Putamen (tissue), 1 donor: Measurements from ENCODE around the gene CSNK1A1.
A peak's percentile ranks its signal among the peaks of the same experiment; 100 is the strongest.
"Not testable (repeated sequence)": the region's sequence is repeated elsewhere in the genome, so short reads cannot be mapped to it uniquely, and the experiment has no call there.

Experiments used
- DNase-seq: peaks from one replicate; pipeline ENCODE4 v3.0.0-alpha.2; 2016; ENCODE audit warnings: low spot score

CSNK1A1 gene

DNA sequence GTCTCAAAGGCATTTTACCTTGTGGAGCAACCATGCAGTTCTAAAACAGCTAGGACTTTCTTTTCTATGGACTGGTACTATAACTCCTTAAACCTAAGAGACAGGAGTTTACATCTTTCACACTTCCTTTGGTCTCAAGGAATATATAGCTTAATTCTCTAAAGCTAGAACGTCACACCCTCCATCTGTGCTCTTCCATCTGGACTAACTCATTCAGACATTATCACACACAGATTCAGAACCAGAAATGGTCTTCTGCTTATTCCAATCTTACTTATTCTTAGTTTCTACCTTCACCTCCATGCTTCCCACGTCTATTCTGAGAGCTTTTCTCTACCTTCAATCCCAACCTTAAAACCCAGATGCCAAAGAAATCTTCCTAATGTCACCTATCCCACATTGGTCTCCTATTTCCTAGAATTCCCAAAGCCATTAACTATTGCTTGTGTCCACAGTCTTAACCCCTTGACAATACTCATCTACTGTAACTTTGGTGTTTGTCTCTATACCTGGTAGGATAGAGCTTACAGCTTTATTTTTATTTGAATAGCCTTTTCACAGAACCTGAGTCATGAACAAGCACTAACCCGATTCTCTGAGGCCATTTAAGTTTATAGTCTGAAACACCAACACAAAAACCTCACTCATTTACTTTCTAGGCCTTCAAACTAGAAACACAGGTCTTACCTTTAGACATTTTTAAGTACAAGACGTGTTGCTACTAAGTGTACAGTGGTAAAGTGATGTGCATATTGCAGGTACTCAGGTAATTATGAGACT, 22.8 kb downstream of the CSNK1A1 start:
- no peak for DNase-seq

DNA sequence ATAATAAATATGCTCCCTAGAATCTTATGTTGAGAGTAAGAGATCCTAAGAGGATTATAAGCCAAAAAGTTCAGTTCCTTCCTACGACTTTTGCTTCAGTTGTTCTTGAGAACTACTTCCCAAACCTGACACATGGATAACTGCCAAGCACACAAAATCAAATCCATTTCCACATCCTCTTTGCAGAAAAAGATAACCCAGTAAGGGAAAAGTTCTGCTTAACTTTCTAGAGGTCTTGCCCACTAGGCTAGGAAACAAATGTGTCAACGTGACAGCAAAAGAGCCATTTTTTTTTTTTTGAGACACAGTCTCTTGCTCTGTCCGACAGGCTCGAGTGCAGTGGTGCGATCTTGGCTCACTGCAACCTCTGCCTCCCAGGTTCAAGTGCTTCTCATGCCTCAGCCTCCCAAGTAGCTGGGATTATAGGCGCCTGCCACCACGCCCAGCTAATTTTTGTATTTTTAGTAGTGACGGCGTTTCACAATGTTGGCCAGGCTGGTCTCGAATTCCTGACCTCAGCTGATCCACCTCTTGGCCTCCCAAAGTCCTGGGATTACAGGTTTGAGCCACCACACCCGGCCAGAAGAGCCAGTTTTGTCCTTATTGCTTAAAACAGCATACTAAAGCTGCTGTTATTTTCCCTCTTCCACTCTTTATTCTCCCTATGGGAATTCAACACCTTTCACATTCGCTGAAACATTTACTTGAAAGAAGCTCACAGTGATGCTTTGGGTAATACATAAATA, 24.2 kb downstream of the CSNK1A1 start:
- no peak for DNase-seq

DNA sequence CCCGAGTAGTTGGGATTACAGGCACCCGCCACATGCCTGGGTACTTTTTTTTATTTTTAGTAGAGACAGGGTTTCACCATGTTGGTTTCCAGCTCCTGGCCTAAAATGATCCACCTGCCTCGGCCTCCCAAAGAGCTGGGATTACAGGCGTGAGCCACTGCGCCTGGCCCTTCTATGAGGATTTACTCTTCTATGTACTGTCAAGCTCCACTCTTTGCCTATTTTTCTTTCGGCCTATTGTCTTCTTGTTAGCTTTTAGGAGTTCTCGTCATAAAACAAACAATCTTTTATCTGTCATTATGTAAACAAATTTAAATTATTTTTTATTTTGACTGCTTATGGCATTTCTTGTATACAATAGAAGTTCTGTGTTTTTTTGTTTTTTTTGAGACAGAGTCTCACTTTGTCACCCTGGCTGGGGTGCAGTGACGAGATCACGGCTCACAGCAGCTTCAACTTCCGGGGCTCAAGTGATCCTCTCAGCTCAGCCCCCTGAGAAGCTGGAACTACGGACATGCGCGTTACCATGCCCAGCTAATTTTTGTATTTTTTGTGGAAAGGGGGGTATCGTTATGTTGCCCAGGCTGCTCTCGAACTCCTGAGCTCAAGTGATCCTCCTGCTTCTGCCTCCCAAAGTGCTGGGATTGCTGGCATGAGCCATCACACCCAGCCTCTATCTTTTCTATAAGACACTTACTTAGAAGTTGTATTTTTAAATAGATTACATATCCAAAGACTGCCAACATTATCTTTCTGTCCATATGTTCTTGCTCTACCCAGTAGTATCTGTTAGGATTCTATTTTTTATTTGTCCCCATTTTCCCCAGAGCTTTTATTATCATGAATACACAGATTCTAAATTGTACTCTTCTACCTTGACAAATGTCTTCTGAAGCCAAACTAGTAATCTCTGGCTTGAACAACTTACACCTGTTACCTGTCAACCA, 29.2 kb downstream of the CSNK1A1 start:
- peak; percentile 17 for DNase-seq

DNA sequence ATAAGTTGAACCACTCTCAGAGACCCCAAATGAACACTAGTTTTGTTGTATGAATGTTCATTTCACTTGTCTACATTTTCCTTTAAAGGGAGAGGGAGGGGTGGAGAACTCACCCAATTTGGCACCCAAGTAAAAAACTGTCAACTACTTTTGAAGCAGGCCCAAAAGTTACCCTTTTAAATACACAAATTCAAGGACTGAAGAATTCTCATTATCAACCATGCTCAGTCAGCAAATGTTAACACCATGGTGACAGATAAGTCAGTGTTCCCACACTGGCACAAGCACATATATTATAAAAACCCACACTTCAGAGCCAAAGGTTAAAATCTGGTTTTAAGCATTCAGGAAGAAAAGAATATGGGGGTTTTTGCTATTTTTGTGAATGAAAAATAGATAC, 31.6 kb downstream of the CSNK1A1 start:
- DNase-seq = no peak

DNA sequence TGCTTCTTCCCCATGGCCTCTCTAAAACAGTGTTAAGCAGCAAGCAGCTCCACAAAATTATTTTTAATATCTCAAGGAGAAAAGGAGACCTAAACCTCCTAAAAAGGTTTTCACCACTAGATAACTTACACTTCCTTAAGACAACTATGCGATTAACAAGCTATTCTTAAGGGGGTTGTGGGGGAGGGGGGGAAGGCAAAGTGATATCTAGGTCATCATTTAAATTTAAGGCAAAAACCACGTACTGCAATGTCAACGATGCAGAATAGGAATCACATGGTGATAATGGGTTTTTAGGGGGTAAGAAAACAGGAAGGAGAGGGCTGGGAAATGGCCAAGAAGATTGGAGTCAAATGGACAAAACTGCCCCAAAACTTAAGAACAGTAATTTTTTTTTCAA, 32.6 kb downstream of the CSNK1A1 start:
- DNase-seq = no peak

DNA sequence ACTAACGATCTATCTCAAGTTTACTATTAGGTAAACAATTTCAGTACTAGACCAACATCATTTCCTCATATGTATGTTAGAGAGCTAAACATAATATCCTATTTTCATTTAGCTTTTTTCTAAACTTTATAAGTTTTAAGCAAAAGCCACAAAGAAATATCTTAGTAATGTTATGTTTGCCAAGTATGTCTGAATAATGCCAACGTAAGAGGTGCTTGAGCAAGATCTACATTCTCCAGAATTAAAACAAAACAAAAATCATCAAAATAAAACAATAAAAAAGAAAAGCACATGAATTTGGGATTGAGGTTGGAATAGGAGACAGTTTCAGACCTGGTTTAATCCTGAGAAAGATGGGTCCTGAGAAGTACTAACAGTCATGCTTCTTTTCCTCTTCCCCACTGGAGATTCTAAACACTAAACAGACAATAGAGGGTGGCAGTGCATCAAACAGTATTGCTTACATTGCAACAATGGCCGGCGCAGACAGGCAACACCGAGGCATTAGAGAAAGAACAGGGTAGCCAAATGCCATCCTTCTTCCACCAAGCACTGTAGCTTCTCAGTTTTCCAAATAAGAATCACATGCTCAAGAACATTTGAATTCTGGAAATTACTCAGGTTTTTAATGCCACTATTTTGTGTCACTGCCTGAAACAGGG, 33.6 kb downstream of the CSNK1A1 start:
- DNase-seq = peak; percentile 45

DNA sequence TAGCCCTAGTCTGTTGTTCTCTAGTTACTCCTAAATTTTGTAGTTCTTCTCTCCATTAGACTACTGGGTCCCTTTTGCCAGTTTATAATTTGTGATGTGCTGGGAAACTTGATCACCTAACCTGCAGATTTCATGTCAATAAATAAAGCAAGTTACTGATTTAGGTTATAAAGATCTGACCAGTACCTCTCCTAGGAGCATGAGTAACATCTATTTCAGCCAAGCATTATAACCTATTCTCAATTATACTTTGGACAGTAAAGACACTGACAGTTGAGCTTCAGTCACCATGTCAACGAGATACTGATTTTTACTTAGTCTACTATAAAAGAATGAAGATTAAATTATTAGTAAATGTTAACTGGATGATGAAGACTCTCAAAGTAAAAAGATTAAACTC, 36.7 kb downstream of the CSNK1A1 start:
- no peak for DNase-seq

DNA sequence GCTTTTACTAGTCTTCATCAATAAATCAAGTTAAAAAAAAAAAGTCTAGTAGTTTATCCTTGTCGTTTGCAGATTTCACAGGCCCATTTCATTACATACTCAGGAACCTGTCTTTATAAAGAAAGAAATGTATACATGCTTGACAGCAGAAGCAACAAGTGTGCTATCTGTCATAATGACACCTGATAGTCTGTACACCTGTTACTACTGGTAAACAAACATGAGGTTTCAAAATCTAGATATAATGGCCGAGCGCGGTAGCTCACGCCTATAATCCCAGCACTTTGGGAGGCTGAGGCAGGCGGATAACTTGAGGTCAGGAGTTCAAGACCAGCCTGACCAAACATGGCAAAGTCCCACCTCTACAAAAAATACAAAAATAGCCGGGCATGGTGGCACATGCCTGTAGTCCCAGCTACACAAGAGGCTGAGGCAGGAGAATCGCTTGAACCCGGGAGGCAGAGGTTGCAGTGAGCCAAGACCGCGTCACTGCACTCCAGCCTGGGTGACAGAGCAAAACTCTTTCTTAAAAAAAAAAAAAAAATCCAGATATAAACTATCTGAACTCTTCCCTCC, 37.8 kb downstream of the CSNK1A1 start:
- not testable (repeated sequence) for DNase-seq

DNA sequence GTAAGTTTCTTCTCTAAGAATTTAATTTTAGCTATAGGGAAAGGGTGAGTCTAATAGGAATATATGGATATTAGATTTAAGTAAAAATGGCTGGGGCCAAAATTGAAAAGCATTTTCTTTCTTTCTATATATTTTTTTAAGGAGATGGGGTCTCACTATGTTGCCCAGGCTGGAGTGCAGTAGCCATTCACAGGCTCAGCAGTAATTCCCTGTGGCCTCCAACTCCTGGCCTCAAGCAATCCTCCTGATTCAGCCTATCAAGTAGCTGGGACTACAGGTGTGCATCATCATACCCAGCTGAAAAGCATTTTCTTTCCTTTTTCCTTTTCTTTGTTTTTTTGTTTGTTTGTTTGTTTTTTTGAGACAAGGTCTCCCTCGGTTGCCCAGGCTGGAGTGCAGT, 41.1 kb downstream of the CSNK1A1 start:
- no peak for DNase-seq

DNA sequence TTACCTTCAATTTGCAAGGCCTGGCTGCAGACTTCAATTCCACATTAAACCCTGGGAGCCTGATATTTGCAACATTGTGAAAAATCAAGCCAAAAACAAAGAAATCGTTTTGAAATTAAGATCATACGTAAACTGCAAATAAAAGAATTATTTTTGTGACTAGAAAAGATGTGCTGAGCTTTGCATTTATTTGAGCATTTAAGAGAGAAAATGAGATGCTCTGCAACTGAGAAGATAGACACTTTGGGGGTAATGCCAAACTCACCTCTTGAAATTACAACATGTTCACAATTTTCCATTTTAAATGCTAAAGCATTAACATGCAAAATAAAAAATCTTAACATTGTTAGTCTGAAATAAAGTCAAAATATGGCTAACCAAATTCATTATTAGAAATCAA, 46.6 kb downstream of the CSNK1A1 start:
- no peak for DNase-seq

DNA sequence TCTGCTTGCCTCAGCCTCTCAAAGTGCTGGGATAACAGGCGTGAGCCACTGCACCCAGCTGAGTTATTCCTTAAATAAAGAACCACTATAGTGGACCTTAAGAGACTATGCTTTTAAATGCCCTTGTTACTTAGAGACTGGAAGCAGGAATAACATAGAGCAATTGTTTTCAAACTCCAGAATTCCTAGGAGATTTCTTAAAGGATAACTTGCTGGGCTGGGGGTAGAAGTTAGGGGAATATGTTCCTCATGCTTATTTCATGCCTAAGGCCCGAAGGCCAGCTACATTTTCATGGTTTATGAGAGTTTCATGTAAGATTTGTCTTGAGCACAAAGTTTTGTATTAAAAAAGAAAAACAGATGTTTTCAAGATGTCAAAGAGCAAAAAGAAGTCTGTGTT, 48.2 kb downstream of the CSNK1A1 start:
- DNase-seq = no peak

DNA sequence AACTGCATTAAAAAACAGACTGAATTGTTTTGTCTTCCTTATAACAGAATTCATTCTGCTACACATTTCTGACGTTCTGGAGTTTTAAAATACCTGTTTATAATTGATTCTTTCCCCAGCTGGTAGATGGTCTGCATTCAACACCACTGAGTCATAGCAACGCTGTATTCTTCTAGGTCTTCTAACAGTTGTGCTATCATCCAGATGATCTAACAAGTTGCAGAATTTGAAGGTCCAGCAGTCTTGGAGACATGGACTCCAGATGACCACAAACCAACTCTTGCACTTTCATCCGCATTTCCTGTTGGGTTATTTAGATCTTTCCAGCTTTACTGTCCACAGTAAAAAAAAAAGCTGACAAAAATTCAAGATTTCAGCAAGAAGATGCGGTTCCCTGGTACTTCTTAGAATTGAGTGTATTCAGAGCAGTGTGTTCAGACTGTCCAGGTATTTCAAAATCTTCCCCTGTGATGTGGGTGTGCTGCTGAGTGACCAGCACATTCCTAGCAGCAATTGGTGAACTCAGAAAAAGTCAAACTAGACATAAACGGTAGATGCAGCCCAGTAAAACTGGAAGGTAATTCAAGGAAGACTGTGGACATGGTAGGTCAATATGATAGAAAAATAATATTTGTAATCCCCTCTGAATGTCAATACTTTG, 50.2 kb downstream of the CSNK1A1 start:
- DNase-seq = no peak

DNA sequence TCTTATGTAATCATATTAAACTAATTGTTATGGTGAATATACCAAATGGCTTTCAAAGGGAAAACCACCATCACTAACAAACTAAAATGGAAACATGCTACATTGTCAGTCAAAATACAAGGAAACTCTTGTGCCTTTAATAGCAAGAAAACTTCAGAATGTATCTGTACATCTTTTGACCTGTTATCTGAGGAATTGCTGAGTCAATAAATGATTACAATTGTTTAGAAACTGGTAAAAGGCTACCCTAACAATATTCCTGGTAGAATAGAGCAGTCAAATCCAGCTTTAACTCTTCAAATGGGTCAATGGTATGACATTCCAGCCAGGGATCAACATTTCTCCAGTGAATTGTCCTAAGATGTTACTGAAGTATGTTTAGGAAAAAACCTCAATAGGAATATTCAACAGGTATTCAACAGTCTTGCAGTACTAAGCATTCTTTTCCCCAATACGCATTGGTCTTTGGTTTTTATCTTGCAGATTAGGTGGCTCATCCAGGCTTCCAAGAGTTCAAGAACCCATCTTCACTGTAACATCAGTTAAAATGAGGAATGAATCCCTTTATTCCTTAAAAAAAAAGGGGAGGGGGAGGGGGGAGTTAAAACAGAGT, 52.4 kb downstream of the CSNK1A1 start:
- no peak for DNase-seq

DNA sequence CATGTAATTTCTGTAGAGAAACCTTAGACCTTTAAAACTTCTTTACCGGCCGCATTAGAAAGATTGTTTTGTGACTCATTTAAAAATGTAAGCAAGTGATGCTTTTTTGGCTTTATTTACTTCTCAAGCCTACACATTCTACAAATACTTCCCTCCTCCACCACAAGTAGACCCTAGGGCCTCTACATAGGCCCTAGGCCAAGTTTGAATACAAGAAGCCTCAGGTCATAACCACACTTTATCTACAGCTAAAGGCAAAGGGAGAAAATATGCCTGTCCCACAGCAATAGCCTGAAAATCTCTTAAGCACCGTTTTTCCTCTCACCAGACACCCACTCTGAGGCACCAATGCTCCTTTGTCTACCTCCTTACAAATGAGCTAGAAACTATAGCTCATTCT, 53.9 kb downstream of the CSNK1A1 start:
- DNase-seq = no peak

DNA sequence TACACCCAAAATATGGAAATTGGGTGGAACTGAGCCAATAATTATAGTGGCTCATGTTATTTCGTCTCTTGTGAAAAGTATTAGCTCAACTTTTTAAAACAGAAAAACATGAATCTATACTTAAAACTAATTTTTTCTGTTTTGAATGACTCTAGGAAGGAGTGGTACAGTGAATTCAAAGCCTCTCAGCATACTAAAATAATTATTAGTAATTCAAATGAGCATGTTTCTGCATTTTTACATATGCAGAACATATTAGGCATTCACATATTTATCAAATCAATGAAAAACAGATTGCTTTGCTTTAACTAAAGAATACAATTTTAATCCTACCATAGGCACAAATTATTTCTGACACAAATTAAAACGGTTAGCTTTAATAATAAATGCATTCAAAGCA, 54.3 kb downstream of the CSNK1A1 start:
- no peak for DNase-seq

DNA sequence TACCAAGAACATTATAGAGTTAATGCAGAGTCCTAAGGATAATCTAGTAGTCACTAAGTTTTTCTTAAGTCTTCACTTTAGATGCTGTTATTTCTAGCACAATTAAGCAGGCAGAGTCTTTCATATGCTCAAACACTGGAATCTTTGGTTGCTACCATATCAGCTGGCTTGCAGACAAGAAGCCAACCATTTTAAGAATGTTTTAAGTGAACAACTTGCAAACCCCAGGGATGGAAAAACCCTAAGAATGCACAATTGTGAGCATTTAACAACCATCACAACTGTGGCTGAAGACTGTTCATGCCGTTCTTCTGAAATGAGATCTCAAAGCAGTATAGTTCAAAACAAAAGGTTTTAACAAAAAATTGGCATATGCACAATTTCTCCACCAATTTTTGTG, 55.1 kb downstream of the CSNK1A1 start:
- no peak for DNase-seq

DNA sequence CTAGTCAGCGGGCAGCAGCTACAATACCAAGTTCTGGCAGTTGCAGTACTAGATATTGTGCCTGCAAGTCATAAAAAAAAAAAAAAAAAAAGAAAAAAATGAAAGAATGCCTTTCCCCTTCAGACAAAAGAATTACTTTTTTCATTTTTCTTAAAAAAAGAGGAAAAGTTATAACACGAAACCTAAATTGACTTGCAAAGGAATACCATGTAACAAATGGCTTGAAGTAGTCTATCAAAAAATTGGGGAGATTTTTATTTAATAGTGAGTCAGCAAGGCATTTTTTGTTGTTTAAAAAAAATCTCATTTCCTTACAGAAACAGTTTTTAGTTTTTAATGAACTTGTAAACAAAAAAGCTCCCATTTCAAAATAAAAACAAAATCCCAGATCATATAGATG, 55.6 kb downstream of the CSNK1A1 start:
- DNase-seq = no peak

DNA sequence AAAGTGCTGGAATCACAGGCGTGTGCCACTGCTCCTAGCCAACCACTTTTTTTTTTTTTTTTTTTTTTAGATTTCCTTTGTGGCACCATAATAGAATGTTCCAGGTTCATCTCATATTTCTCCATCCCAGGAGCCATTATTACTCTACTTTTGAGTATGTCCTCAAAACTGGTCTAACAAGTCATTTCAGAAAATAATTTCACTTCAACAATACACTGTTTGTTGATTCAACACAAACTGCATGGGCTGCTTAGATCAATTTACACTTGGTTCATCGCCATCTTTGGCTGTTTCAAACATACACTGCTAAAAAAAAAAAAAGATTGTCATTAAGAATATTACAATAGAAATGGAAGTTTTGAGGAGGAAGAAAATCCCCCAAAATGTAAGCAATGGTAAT, 57.9 kb downstream of the CSNK1A1 start:
- no peak for DNase-seq

DNA sequence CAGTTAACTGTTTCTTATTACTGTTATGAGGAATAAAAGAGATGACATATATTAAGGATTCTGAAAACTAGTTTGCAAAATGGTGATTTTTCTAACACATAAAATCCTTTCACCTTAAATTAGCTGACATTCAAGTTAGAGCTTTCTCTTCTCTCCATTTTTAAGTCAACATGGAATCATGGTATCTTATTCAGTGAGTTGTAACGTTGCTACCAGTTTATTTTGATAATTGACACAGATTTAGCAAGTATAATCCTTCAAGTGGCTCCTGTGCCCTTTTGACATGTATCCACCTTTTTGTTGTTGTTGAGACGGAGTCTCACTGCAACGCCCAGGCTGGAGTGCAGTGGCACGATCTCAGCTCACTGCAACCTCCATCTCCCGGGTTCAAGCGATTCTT, 58.5 kb downstream of the CSNK1A1 start:
- no peak for DNase-seq

DNA sequence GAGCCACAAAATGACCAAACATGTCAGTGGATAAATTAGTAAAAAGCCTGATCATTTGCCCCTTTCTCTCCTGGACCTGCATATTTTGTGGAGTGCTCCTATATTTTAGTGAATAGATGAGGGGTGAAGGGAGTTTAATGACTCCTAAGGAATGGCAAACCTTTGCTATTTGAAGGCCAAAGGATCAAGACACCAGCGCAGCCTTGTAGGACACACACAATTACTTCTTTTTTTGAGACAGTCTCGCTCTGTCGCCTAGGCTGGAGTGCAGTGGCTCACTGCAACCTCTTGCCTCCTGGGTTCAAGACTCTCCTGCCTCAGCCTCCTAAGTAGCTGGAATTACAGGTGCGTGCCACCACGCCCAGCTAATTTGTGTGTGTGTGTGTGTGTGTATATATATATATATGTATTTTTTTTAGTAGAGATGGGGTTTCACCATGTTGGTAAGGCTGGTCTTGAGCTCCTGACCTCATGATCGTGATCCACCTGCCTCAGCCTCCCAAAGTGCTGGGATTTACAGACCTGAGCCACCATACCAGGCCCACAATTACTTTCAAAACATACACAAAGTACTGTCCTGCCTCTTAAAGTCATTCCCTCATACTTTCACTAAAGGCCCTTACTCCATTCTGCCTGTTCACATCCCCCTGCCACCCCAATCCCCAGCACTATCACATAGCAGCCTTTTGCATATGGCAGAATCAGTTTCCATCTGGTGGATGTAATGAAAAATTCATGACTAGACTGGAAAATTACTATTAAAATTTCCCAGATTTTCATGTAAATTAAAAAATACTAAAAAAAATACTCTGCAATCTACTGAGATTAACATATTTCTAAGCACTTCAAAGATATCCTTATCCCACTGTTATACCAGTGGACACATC, 60.4 kb downstream of the CSNK1A1 start:
- no peak for DNase-seq
